GM23338 (cell line): ENCODE results near the gene PSMA2. TPM values are rescaled to one million over a fixed set of nuclear protein-coding genes. Genes with fewer than 3 reads are reported as not detected.

ENCODE experiments used
- ATAC-seq: fragments of 200-7000 bp; cut with Tn5 transposase; 3 replicates; pipeline ENCODE4 v1.9.1; 2020
- DNase-seq: peaks from one replicate; pipeline ENCODE4 v3.0.0-alpha.2; 2015; ENCODE audit warnings: low spot score
- H2AFZ ChIP-seq: fragments of 200-600 bp; sonication (generic); 2 replicates; pipeline ENCODE4 v1.8.0; 2016; ENCODE audit warnings: antibody characterized with exemption, mild to moderate bottlenecking, moderate library complexity
- H3F3A ChIP-seq: fragments of 200-600 bp; sonication (generic); replicated peaks from 2 replicates; pipeline ENCODE4 v1.8.0; 2017; ENCODE audit warnings: antibody characterized with exemption, mixed run types, low read depth
- H3K27ac ChIP-seq: fragments of 200-600 bp; sonication (generic); 2 replicates; pipeline ENCODE4 v1.6.1; 2016; ENCODE audit warnings: low read depth
- H3K27me3 ChIP-seq: fragments of 200-600 bp; sonication (generic); 2 replicates; pipeline ENCODE4 v1.8.0; 2016; ENCODE audit warnings: mild to moderate bottlenecking, mixed run types, moderate library complexity; ENCODE audit not compliant: insufficient read depth
- H3K36me3 ChIP-seq: fragments of 200-600 bp; sonication (generic); 2 replicates; pipeline ENCODE4 v1.8.0; 2016; ENCODE audit warnings: mild to moderate bottlenecking; ENCODE audit not compliant: insufficient read depth
- H3K4me1 ChIP-seq: fragments of 200-600 bp; sonication (generic); 2 replicates; pipeline ENCODE4 v1.8.0; 2016; ENCODE audit warnings: mild to moderate bottlenecking, moderate library complexity; ENCODE audit not compliant: insufficient read depth
- H3K4me2 ChIP-seq: fragments of 200-600 bp; sonication (generic); 2 replicates; pipeline ENCODE4 v1.7.1; 2017; ENCODE audit warnings: mixed run types
- H3K4me3 ChIP-seq: fragments of 200-600 bp; sonication (generic); 2 replicates; pipeline ENCODE4 v1.6.1; 2016; ENCODE audit warnings: mixed run types
- H3K79me2 ChIP-seq: fragments of 200-600 bp; sonication (generic); replicated peaks from 2 replicates; pipeline ENCODE4 v1.8.0; 2017; ENCODE audit warnings: mild to moderate bottlenecking; ENCODE audit not compliant: insufficient read depth
- H3K9me2 ChIP-seq: fragments of 200-600 bp; sonication (generic); 2 replicates; pipeline ENCODE4 v1.8.0; 2017; ENCODE audit not compliant: insufficient read depth
- H4K20me1 ChIP-seq: fragments of 200-600 bp; sonication (generic); replicated peaks from 2 replicates; pipeline ENCODE4 v1.8.0; 2017; ENCODE audit warnings: mild to moderate bottlenecking; ENCODE audit not compliant: insufficient read depth
- H3K27ac Mint-ChIP-seq: 2 replicates; pipeline ENCODE4 v1.8.0; 2020; ENCODE audit warnings: inconsistent platforms, mild to moderate bottlenecking, moderate library complexity, mixed read lengths
- H3K27me3 Mint-ChIP-seq: 3 replicates; pipeline ENCODE4 v1.8.0; 2022; ENCODE audit warnings: low read depth, mild to moderate bottlenecking, moderate library complexity, mixed read lengths, inconsistent platforms; ENCODE audit not compliant: insufficient read depth, poor library complexity
- H3K36me3 Mint-ChIP-seq: 3 replicates; pipeline ENCODE4 v1.8.0; 2021; ENCODE audit warnings: low read depth, mild to moderate bottlenecking, inconsistent platforms, moderate library complexity, mixed read lengths
- H3K4me1 Mint-ChIP-seq: 3 replicates; pipeline ENCODE4 v1.8.0; 2020; ENCODE audit warnings: mild to moderate bottlenecking, inconsistent platforms, mixed read lengths
- H3K4me3 Mint-ChIP-seq: 3 replicates; pipeline ENCODE4 v1.8.0; 2021; ENCODE audit warnings: moderate library complexity, mild to moderate bottlenecking, inconsistent platforms, mixed read lengths
- H3K9me3 Mint-ChIP-seq: 3 replicates; pipeline ENCODE4 v1.8.0; 2020; ENCODE audit warnings: moderate library complexity, mild to moderate bottlenecking, inconsistent platforms, mixed read lengths
- CREB1 ChIP-seq: fragments of 250-450 bp; sonication (Bioruptor Pico); IDR thresholded peaks from 2 replicates; pipeline ENCODE4 v1.5.0; 2020; ENCODE audit warnings: low read depth, mild to moderate bottlenecking, moderate library complexity
- CTCF ChIP-seq, 2 experiments: fragments of 200-600 bp in 1 of 2; sonication (generic) in 1 of 2; conservative IDR thresholded peaks; 2 replicates each; pipeline versions ENCODE4 v1.5.1 to v1.6.1; 2016 to 2017; ENCODE audit warnings: antibody characterized with exemption in 2 of 2, low read depth in 2 of 2, mild to moderate bottlenecking in 2 of 2, moderate library complexity in 1 of 2
- EZH2 ChIP-seq: fragments of 200-600 bp; sonication (generic); IDR thresholded peaks from one replicate; pipeline ENCODE4 v1.8.0; 2017; ENCODE audit warnings: antibody characterized with exemption, mild to moderate bottlenecking, low read depth; ENCODE audit not compliant: unreplicated experiment
- EZH2phosphoT487 ChIP-seq: fragments of 200-600 bp; sonication (generic); IDR thresholded peaks from one replicate; pipeline ENCODE4 v1.8.1; 2018; ENCODE audit warnings: antibody characterized with exemption; ENCODE audit not compliant: unreplicated experiment
- POLR2AphosphoS5 ChIP-seq: IDR thresholded peaks from 2 replicates; pipeline ENCODE4 v1.6.1; 2016; ENCODE audit warnings: antibody characterized with exemption, low read depth
- REST ChIP-seq: IDR thresholded peaks from one replicate; pipeline ENCODE4 v1.6.1; 2018; ENCODE audit warnings: antibody characterized with exemption; ENCODE audit not compliant: unreplicated experiment
- STAT1 ChIP-seq: IDR thresholded peaks from one replicate; pipeline ENCODE4 v1.6.1; 2016; ENCODE audit warnings: antibody characterized with exemption; ENCODE audit not compliant: unreplicated experiment
- ZNF114 ChIP-seq: fragments of 250-450 bp; sonication (Bioruptor Pico); IDR thresholded peaks from 2 replicates; pipeline ENCODE4 v1.5.0; 2020; ENCODE audit warnings: mild to moderate bottlenecking, moderate library complexity
- ZNF331 ChIP-seq: fragments of 250-450 bp; sonication (Bioruptor Pico); IDR thresholded peaks from 2 replicates; pipeline ENCODE4 v1.5.0; 2020; ENCODE audit warnings: low read depth, mild to moderate bottlenecking, moderate library complexity
- ZNF462 ChIP-seq: fragments of 250-450 bp; sonication (Bioruptor Pico); IDR thresholded peaks from 2 replicates; pipeline ENCODE4 v1.5.0; 2020; ENCODE audit warnings: mild to moderate bottlenecking, moderate library complexity
- polyA plus RNA-seq: library from polyadenylated mRNA; unstranded; fragments of >200 nt; fragmentation: Nextera tagmentation; extraction: Ambion mirVana; gene quantifications from 2 replicates; pipeline ENCODE4 v1.2.1, GENCODE V29; 2016
- total RNA-seq: library from RNA; depleted of rRNA; stranded (reverse); fragments of >200 nt; shearing (Covaris generic); gene quantifications from 2 replicates; pipeline ENCODE4 v1.2.3, GENCODE V29; 2014
- TF ChIP-seq, protein P1 (sequence below): IDR thresholded peaks from 2 replicates; pipeline ENCODE4 v1.6.1; 2016; ENCODE audit warnings: antibody characterized with exemption

Gene PSMA2
- total and polyA plus RNA-seq, 2 experiments from 2014 or later, result 178 to 678 TPM

DNA sequence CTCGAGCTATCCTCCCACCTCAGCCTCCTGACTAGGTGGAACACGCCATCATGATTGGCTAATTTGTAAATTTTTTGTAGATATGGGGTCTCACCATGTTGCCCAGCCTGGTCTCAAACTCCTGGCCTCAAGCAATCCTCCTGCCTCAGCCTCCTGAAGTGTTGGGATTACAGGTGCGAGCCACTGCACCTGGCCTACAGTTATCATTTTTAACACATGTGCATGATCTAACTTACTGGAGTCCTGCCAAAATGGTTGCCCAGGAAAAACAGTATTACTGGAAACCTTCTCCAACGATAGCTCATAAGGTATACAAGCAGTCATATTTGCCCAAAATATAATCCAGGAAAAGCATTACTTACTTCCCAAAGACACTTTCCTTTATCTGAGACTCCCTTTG, 20.4 kb upstream of the PSMA2 start:
- peaks cover 10% of the 10 kb centered on the region; the same call in 2 of the 3 replicates for H3K36me3 Mint-ChIP-seq
- DNase-seq, result no peak
- no peak overlapping the region for H3K4me3 Mint-ChIP-seq
- Histone ChIP-seq H2AFZ (no peak overlapping the region), H3F3A (no peaks in the 10 kb centered on the region), H3K4me3 (no peak overlapping the region), H4K20me1 (no peaks in the 10 kb centered on the region), H3K9me2 (0 out of 2 replicates have a peak, but pooled peaks cover 6% of the 10 kb centered on the region), H3K36me3 (peaks cover 4% of the 10 kb centered on the region), H3K4me2 (no peak overlapping the region), H3K27ac (no peak overlapping the region), H3K79me2 (no peaks in the 10 kb centered on the region), H3K4me1 (no peaks in the 10 kb centered on the region), H3K27me3 (no peaks in the 10 kb centered on the region)
- no peak overlapping the region for H3K27ac Mint-ChIP-seq
- no peaks in the 10 kb centered on the region for H3K27me3 Mint-ChIP-seq
- TF ChIP-seq ZNF331 (CRISPR knock-in tag), result no peak
- TF ChIP-seq, protein P1, sequence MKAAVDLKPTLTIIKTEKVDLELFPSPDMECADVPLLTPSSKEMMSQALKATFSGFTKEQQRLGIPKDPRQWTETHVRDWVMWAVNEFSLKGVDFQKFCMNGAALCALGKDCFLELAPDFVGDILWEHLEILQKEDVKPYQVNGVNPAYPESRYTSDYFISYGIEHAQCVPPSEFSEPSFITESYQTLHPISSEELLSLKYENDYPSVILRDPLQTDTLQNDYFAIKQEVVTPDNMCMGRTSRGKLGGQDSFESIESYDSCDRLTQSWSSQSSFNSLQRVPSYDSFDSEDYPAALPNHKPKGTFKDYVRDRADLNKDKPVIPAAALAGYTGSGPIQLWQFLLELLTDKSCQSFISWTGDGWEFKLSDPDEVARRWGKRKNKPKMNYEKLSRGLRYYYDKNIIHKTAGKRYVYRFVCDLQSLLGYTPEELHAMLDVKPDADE, result no peak
- TF ChIP-seq REST, result no peak
- no peak for TF ChIP-seq EZH2phosphoT487
- TF ChIP-seq POLR2AphosphoS5, result no peak
- no peak for TF ChIP-seq CREB1 (CRISPR knock-in tag)
- no peak for TF ChIP-seq CTCF (conservative IDR thresholded peaks at IDR 0.05; ENCODE audit: low read depth in 2 of 2)
- TF ChIP-seq EZH2, result no peak
- no peak for TF ChIP-seq STAT1
- TF ChIP-seq ZNF114 (CRISPR knock-in tag), result no peak
- TF ChIP-seq ZNF462 (CRISPR knock-in tag), result no peak
- H3K9me3 Mint-ChIP-seq, result peaks cover 18% of the 10 kb centered on the region
- H3K4me1 Mint-ChIP-seq, result peaks cover 2% of the 10 kb centered on the region; the same call in 1 of the 3 replicates
- ATAC-seq, result no peak
